Suprapubic skin (tissue), 4 donors: ENCODE data around the gene ANKRD6. TPM values are rescaled to one million over a fixed set of nuclear protein-coding genes. Genes with fewer than 3 reads are reported as not detected.

Source experiments
- DNase-seq, 2 donors: peaks; one replicate each; pipeline ENCODE4 v3.0.0-alpha.2; 2019; ENCODE audit warnings: low spot score in 2 of 2
- H3K27ac ChIP-seq: fragments of 200-600 bp; sonication (generic); one replicate; pipeline ENCODE4 v1.5.1; 2019
- H3K27me3 ChIP-seq: fragments of 200-600 bp; sonication (generic); one replicate; pipeline ENCODE4 v1.5.1; 2019
- H3K36me3 ChIP-seq: fragments of 200-600 bp; sonication (generic); one replicate; pipeline ENCODE4 v1.5.1; 2019
- H3K4me1 ChIP-seq: fragments of 200-600 bp; sonication (generic); one replicate; pipeline ENCODE4 v1.5.1; 2019
- H3K4me3 ChIP-seq: fragments of 200-600 bp; sonication (generic); one replicate; pipeline ENCODE4 v1.5.1; 2019; ENCODE audit warnings: mild to moderate bottlenecking
- H3K9me3 ChIP-seq: fragments of 200-600 bp; sonication (generic); one replicate; pipeline ENCODE4 v1.5.1; 2019
- EP300 ChIP-seq: sonication (generic); formaldehyde crosslinking; IDR thresholded peaks from one replicate; pipeline ENCODE4 v1.6.1; 2017; ENCODE audit warnings: antibody characterized with exemption
- POLR2A ChIP-seq, 2 donors: fragments of 450-650 bp; IDR thresholded peaks; one replicate each; pipeline ENCODE4 v1.6.1; 2017; ENCODE audit warnings: antibody characterized with exemption in 2 of 2, mild to moderate bottlenecking in 2 of 2, moderate library complexity in 2 of 2
- POLR2AphosphoS5 ChIP-seq, 3 donors: sonication (generic); formaldehyde crosslinking; IDR thresholded peaks; one replicate each; pipeline ENCODE4 v1.6.1; 2017; ENCODE audit warnings: antibody characterized with exemption in 3 of 3
- WGBS: methylation state at CpG from one replicate; pipeline ENCODE4 v1.1.5; 2018; 5-methylcytosine and 5-hydroxymethylcytosine counted together
- total RNA-seq, 4 donors: library from RNA; depleted of rRNA; stranded (reverse); fragments of >200 nt; gene quantifications; one replicate each; pipeline ENCODE4 v1.1.0, GENCODE V29; 2016
- TF ChIP-seq, protein P1 (sequence below), 2 donors: fragments of 200-600 bp in 1 of 2; fragments of 450-650 bp in 1 of 2; sonication (generic) in 1 of 2; IDR thresholded peaks; one replicate each; pipeline ENCODE4 v1.5.1; 2016 to 2019; ENCODE audit warnings: antibody characterized with exemption in 2 of 2, mild to moderate bottlenecking in 1 of 2, moderate library complexity in 1 of 2

The ANKRD6 gene
- total RNA-seq, 4 donors from 2014 or later, result 3.4 to 6.9 (median 5.4) TPM

DNA sequence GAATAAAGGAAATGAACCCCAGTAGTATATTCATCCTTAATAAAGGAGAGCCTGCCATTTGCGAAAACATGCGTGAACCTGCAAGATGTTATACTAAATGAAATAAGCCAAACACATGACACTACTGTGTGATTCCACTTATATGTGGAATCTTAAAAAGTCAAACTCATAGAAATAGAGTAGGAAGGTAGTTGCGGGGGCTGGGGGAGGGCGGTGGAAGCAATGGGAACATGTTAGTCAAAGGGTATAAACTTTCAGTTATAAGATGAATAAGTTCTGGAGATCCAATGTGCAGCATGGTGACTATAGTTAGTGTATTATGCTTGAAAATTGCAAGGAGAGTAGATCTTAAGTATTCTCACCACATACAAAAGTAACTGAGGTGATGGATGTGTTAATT lies 72.9 kb downstream of the ANKRD6 start:
- Histone ChIP-seq H3K36me3 (no peaks in the 10 kb centered on the region), H3K4me3 (no peak overlapping the region), H3K9me3 (no peaks in the 10 kb centered on the region), H3K27ac (no peak overlapping the region), H3K4me1 (no peaks in the 10 kb centered on the region), H3K27me3 (no peaks in the 10 kb centered on the region)
- TF ChIP-seq EP300 (no peak), POLR2A (IDR thresholded peaks at IDR 0.05) (no peak), POLR2AphosphoS5 (IDR thresholded peaks at IDR 0.05) (no peak)
- TF ChIP-seq, protein P1, sequence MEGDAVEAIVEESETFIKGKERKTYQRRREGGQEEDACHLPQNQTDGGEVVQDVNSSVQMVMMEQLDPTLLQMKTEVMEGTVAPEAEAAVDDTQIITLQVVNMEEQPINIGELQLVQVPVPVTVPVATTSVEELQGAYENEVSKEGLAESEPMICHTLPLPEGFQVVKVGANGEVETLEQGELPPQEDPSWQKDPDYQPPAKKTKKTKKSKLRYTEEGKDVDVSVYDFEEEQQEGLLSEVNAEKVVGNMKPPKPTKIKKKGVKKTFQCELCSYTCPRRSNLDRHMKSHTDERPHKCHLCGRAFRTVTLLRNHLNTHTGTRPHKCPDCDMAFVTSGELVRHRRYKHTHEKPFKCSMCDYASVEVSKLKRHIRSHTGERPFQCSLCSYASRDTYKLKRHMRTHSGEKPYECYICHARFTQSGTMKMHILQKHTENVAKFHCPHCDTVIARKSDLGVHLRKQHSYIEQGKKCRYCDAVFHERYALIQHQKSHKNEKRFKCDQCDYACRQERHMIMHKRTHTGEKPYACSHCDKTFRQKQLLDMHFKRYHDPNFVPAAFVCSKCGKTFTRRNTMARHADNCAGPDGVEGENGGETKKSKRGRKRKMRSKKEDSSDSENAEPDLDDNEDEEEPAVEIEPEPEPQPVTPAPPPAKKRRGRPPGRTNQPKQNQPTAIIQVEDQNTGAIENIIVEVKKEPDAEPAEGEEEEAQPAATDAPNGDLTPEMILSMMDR (IDR thresholded peaks at IDR 0.05), result no peak
- WGBS, result 96% methylated on average over 4 of the region's 4 CpGs
- DNase-seq, result no peak

- Histone ChIP-seq H3K4me3 (no peak overlapping the region), H3K9me3 (no peaks in the 10 kb centered on the region), H3K4me1 (no peaks in the 10 kb centered on the region), H3K27me3 (no peaks in the 10 kb centered on the region), H3K27ac (no peak overlapping the region), H3K36me3 (no peaks in the 10 kb centered on the region)
- no peak for TF ChIP-seq POLR2A (IDR thresholded peaks at IDR 0.05)
- no peak for TF ChIP-seq EP300
- no peak for TF ChIP-seq POLR2AphosphoS5 (IDR thresholded peaks at IDR 0.05)
- TF ChIP-seq, protein P1 (IDR thresholded peaks at IDR 0.05), result no peak
- no peak for DNase-seq
- 93% methylated on average over 3 of the region's 3 CpGs for WGBS
Observed at GRCh38 chr6:89506716-89507617, 74.0 kb downstream of the ANKRD6 start.

DNA sequence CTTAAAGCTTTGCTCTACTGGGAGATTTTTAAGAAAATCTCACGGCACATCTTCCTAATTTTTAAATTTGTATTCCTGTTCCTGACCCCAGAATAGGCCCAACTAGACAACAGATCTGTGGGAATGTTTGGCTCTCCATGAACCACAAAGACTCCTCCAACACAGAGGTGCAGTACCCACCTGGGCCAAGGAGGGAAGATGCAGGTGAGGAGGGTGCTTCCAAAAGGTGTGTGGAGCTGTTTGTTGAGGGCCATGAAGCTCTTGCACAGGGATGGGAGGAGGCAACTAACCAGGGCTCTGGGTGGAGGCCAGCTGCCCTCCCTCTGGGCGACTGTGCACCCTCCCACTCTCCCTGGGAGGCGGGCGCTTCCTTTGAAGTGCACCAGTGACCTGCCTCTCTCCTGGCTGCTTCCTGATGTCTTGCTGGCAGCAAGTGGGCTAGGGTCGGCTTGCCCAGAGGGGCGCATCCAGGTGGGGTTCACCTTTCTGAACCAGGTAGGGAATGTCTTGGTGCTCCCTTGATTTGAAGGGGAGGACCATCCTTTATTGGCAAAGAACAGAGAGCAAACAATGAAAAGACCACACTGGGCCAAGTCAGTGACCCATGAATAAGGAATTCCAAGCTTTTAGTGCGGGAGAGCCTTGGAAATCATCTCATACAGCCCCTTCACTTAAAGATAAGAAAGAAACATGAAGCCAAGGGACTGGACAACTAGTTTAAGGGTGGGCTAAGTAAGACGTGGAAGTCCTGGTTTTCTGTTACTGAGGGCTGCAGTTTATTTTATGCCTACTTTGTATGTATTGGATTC lies 76.0 kb downstream of the ANKRD6 start:
- TF ChIP-seq, protein P1 (IDR thresholded peaks at IDR 0.05), result no peak
- TF ChIP-seq POLR2AphosphoS5 (IDR thresholded peaks at IDR 0.05) (no peak), POLR2A (IDR thresholded peaks at IDR 0.05) (no peak), EP300 (no peak)
- Histone ChIP-seq H3K9me3 (no peaks in the 10 kb centered on the region), H3K36me3 (no peaks in the 10 kb centered on the region), H3K27me3 (no peaks in the 10 kb centered on the region), H3K27ac (no peak overlapping the region), H3K4me1 (no peaks in the 10 kb centered on the region), H3K4me3 (no peak overlapping the region)
- 85% methylated on average over 5 of the region's 8 CpGs for WGBS
- DNase-seq, result no peak

- Histone ChIP-seq H3K27ac (no peak overlapping the region), H3K27me3 (no peaks in the 10 kb centered on the region), H3K4me3 (no peak overlapping the region), H3K9me3 (no peaks in the 10 kb centered on the region), H3K36me3 (no peaks in the 10 kb centered on the region), H3K4me1 (no peaks in the 10 kb centered on the region)
- no peak for DNase-seq
- no peak for TF ChIP-seq EP300
- TF ChIP-seq, protein P1 (IDR thresholded peaks at IDR 0.05), result no peak
- TF ChIP-seq POLR2AphosphoS5 (IDR thresholded peaks at IDR 0.05), result no peak
- no peak for TF ChIP-seq POLR2A (IDR thresholded peaks at IDR 0.05)
- WGBS, result 84% methylated on average over 3 of the region's 3 CpGs
Observed at GRCh38 chr6:89509777-89510281, 76.9 kb downstream of the ANKRD6 start.

DNA sequence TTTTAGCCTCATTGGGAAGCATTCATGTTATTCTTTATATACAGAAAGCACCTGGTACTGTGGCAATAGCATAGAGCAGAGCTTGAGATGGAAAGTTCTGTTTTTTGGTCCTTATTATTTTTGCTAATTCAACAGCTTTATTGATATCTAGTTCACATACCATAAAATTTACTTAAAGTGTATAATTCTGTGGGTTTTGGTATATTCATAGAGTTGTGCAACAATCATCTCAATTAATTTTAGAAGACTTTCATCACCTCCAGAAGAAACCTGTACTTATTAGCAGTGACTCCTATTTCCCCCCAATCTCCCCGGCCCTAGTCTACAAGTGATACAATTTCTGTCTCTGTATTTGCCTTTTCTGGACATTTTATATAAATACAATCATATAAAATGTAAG lies 77.4 kb downstream of the ANKRD6 start:
- H3K4me3 ChIP-seq, result no peak overlapping the region
- H3K4me1 ChIP-seq, result no peaks in the 10 kb centered on the region
- no peaks in the 10 kb centered on the region for H3K36me3 ChIP-seq
- no peak for DNase-seq
- H3K27ac ChIP-seq, result no peak overlapping the region
- 96% methylated on average over 1 of the region's 1 CpG for WGBS
- H3K9me3 ChIP-seq, result no peaks in the 10 kb centered on the region
- TF ChIP-seq POLR2AphosphoS5 (IDR thresholded peaks at IDR 0.05) (no peak), EP300 (no peak), POLR2A (IDR thresholded peaks at IDR 0.05) (no peak)
- TF ChIP-seq, protein P1 (IDR thresholded peaks at IDR 0.05), result no peak
- no peaks in the 10 kb centered on the region for H3K27me3 ChIP-seq
